Neural cell (in vitro differentiated cells): ENCODE measurements around the gene GUCA2B. TPM values are rescaled to one million over a fixed set of nuclear protein-coding genes. Genes with fewer than 3 reads are reported as not detected.

Experiments used
- H2AFZ ChIP-seq: fragments of 200-600, 300-800 bp; sonication (generic), shearing (Covaris generic); 2 replicates; pipeline ENCODE4 v1.6.0; 2014; ENCODE audit warnings: low read depth, mild to moderate bottlenecking, antibody characterized with exemption, low read length, moderate library complexity
- H3F3A ChIP-seq: fragments of 200-600 bp; shearing (Covaris generic); 2 replicates; pipeline ENCODE4 v1.6.1; 2016; ENCODE audit warnings: mild to moderate bottlenecking, moderate library complexity, mixed read lengths, antibody characterized with exemption, low read length; ENCODE audit not compliant: insufficient read depth, poor library complexity, severe bottlenecking
- H3K27ac ChIP-seq: fragments of 200-600, 300-800 bp; sonication (generic), shearing (Covaris generic); 2 replicates; pipeline ENCODE4 v1.5.1; 2014; ENCODE audit warnings: mild to moderate bottlenecking, low read length, moderate library complexity
- H3K27me3 ChIP-seq: fragments of 300-800, 200-600 bp; sonication (generic), shearing (Covaris generic); 2 replicates; pipeline ENCODE4 v1.6.0; 2014; ENCODE audit warnings: mild to moderate bottlenecking, low read depth, low read length, moderate library complexity; ENCODE audit not compliant: insufficient read depth
- H3K36me3 ChIP-seq: fragments of 300-800, 200-600 bp; sonication (generic), shearing (Covaris generic); 2 replicates; pipeline ENCODE4 v1.5.1; 2014; ENCODE audit warnings: mild to moderate bottlenecking, antibody characterized with exemption, low read length, moderate library complexity; ENCODE audit not compliant: insufficient read depth
- H3K4me2 ChIP-seq: fragments of 300-800, 200-600 bp; sonication (generic), shearing (Covaris generic); 2 replicates; pipeline ENCODE4 v1.6.0; 2014; ENCODE audit warnings: mild to moderate bottlenecking, low read length
- H3K4me3 ChIP-seq: fragments of 300-800, 200-600 bp; sonication (generic), shearing (Covaris generic); 2 replicates; pipeline ENCODE4 v1.5.1; 2014; ENCODE audit warnings: mild to moderate bottlenecking, low read length, moderate library complexity
- H3K79me2 ChIP-seq: fragments of 200-600 bp; shearing (Covaris generic); replicated peaks from 2 replicates; pipeline ENCODE4 v1.6.0; 2014; ENCODE audit warnings: mild to moderate bottlenecking, low read length, moderate library complexity; ENCODE audit not compliant: insufficient read depth
- H3K9ac ChIP-seq: fragments of 300-800, 200-600 bp; sonication (generic), shearing (Covaris generic); 2 replicates; pipeline ENCODE4 v1.6.1; 2016; ENCODE audit warnings: mild to moderate bottlenecking, low read length, mixed read lengths
- H3K9me2 ChIP-seq: fragments of 200-600 bp; shearing (Covaris generic); 2 replicates; pipeline ENCODE4 v1.6.1; 2016; ENCODE audit warnings: mild to moderate bottlenecking, low read length, mixed read lengths; ENCODE audit not compliant: insufficient read depth
- H3K9me3 ChIP-seq: fragments of 200-600, 300-800 bp; sonication (generic), shearing (Covaris generic); 2 replicates; pipeline ENCODE4 v1.6.1; 2016; ENCODE audit warnings: mild to moderate bottlenecking, mixed run types, low read length, moderate library complexity, mixed read lengths
- H4K20me1 ChIP-seq: fragments of 200-600 bp; shearing (Covaris generic); 2 replicates; pipeline ENCODE4 v1.6.1; 2016; ENCODE audit warnings: mild to moderate bottlenecking, mixed run types; ENCODE audit not compliant: insufficient read depth
- CTCF ChIP-seq: fragments of 450-650 bp; IDR thresholded peaks from 2 replicates; pipeline ENCODE4 v1.5.1; 2014; ENCODE audit warnings: antibody characterized with exemption, mild to moderate bottlenecking, moderate library complexity; ENCODE audit not compliant: poor library complexity, severe bottlenecking
- EP300 ChIP-seq: fragments of 450-650 bp; conservative IDR thresholded peaks from 2 replicates; pipeline ENCODE4 v1.6.1; 2014; ENCODE audit warnings: antibody characterized with exemption, mild to moderate bottlenecking, moderate library complexity; ENCODE audit not compliant: poor library complexity, severe bottlenecking
- EZH2 ChIP-seq: fragments of 200-600, 300-800 bp; shearing (Covaris generic), sonication (generic); IDR thresholded peaks from 2 replicates; pipeline ENCODE4 v1.6.1; 2014; ENCODE audit warnings: antibody characterized with exemption, low read length, borderline replicate concordance, mild to moderate bottlenecking; ENCODE audit not compliant: insufficient read depth, poor library complexity, severe bottlenecking
- MXI1 ChIP-seq: fragments of 450-650 bp; conservative IDR thresholded peaks from 2 replicates; pipeline ENCODE4 v1.6.1; 2014; ENCODE audit warnings: antibody characterized with exemption, mild to moderate bottlenecking; ENCODE audit not compliant: poor library complexity, severe bottlenecking
- POLR2AphosphoS5 ChIP-seq: IDR thresholded peaks from 2 replicates; pipeline ENCODE4 v1.6.1; 2012
- RAD21 ChIP-seq: fragments of 450-650 bp; conservative IDR thresholded peaks from 2 replicates; pipeline ENCODE4 v1.6.1; 2014; ENCODE audit warnings: antibody characterized with exemption, mild to moderate bottlenecking, moderate library complexity
- SMC3 ChIP-seq: fragments of 450-650 bp; conservative IDR thresholded peaks from 2 replicates; pipeline ENCODE4 v1.6.1; 2014; ENCODE audit warnings: antibody characterized with exemption, mild to moderate bottlenecking, moderate library complexity; ENCODE audit not compliant: poor library complexity
- TAF1 ChIP-seq: IDR thresholded peaks from 2 replicates; pipeline ENCODE4 v1.6.1; 2012; ENCODE audit warnings: low read depth
- polyA plus RNA-seq: library from polyadenylated mRNA; depleted of rRNA; stranded (reverse); fragments of >200 nt; gene quantifications from 2 replicates; pipeline ENCODE4 v1.2.3, GENCODE V29; 2014
- TF ChIP-seq, protein P1 (sequence below): IDR thresholded peaks from 2 replicates; pipeline ENCODE4 v1.6.1; 2012; ENCODE audit warnings: borderline replicate concordance

The GUCA2B gene
- polyA plus RNA-seq, 1 donor from 2014 or later: not detected

- no peak overlapping the region for H3K4me2 ChIP-seq
- no peaks in the 10 kb centered on the region for H3K79me2 ChIP-seq
- H4K20me1 ChIP-seq: no peaks in the 10 kb centered on the region
- no peaks in the 10 kb centered on the region for H3K9me3 ChIP-seq
- no peak overlapping the region for H3K4me3 ChIP-seq
- H3K9ac ChIP-seq: no peak overlapping the region
- no peaks in the 10 kb centered on the region for H3K9me2 ChIP-seq
- no peaks in the 10 kb centered on the region for H3F3A ChIP-seq
- H3K36me3 ChIP-seq: no peaks in the 10 kb centered on the region
- H3K27ac ChIP-seq: no peak overlapping the region
- H3K27me3 ChIP-seq: no peaks in the 10 kb centered on the region
- no peak for TF ChIP-seq SMC3
- TF ChIP-seq EZH2: no peak
- TF ChIP-seq, protein P1, sequence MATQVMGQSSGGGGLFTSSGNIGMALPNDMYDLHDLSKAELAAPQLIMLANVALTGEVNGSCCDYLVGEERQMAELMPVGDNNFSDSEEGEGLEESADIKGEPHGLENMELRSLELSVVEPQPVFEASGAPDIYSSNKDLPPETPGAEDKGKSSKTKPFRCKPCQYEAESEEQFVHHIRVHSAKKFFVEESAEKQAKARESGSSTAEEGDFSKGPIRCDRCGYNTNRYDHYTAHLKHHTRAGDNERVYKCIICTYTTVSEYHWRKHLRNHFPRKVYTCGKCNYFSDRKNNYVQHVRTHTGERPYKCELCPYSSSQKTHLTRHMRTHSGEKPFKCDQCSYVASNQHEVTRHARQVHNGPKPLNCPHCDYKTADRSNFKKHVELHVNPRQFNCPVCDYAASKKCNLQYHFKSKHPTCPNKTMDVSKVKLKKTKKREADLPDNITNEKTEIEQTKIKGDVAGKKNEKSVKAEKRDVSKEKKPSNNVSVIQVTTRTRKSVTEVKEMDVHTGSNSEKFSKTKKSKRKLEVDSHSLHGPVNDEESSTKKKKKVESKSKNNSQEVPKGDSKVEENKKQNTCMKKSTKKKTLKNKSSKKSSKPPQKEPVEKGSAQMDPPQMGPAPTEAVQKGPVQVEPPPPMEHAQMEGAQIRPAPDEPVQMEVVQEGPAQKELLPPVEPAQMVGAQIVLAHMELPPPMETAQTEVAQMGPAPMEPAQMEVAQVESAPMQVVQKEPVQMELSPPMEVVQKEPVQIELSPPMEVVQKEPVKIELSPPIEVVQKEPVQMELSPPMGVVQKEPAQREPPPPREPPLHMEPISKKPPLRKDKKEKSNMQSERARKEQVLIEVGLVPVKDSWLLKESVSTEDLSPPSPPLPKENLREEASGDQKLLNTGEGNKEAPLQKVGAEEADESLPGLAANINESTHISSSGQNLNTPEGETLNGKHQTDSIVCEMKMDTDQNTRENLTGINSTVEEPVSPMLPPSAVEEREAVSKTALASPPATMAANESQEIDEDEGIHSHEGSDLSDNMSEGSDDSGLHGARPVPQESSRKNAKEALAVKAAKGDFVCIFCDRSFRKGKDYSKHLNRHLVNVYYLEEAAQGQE: no peak
- TF ChIP-seq CTCF: no peak
- TF ChIP-seq TAF1: no peak
- TF ChIP-seq RAD21: no peak
- no peak for TF ChIP-seq EP300
- no peak for TF ChIP-seq POLR2AphosphoS5
- no peak for TF ChIP-seq MXI1
- H2AFZ ChIP-seq: no peak overlapping the region
Measured at GRCh38 chr1:42154685-42155084, 1.5 kb downstream of the GUCA2B start.

- Histone ChIP-seq H3K9ac (no peak overlapping the region), H3K4me2 (no peak overlapping the region), H3K79me2 (no peaks in the 10 kb centered on the region), H3K27me3 (no peaks in the 10 kb centered on the region), H3K27ac (no peak overlapping the region), H3F3A (no peaks in the 10 kb centered on the region), H3K9me2 (no peaks in the 10 kb centered on the region), H4K20me1 (no peaks in the 10 kb centered on the region), H2AFZ (no peak overlapping the region), H3K9me3 (no peaks in the 10 kb centered on the region), H3K4me3 (no peak overlapping the region), H3K36me3 (no peaks in the 10 kb centered on the region)
- TF ChIP-seq CTCF (no peak), EZH2 (no peak), SMC3 (no peak), MXI1 (no peak), EP300 (no peak), POLR2AphosphoS5 (no peak), TAF1 (no peak), RAD21 (no peak)
- TF ChIP-seq, protein P1: no peak
Measured at GRCh38 chr1:42155362-42155761, 2.2 kb downstream of the GUCA2B start.
